K562 (cell line): ENCODE results near the gene HMCES.

Source experiments
- CBX2 ChIP-seq: fragments of 200-600 bp; sonication (generic); IDR thresholded peaks from one replicate; pipeline ENCODE4 v1.6.1; 2012; ENCODE audit warnings: mild to moderate bottlenecking, low read length, inconsistent platforms; ENCODE audit not compliant: insufficient read depth, poor library complexity, severe bottlenecking
- CCNT2 ChIP-seq: IDR thresholded peaks from 2 replicates; pipeline ENCODE4 v1.6.1; 2011; ENCODE audit warnings: borderline replicate concordance, low read depth, mild to moderate bottlenecking, moderate library complexity, mixed read lengths, low read length; ENCODE audit not compliant: insufficient read length; ENCODE audit errors: extremely low read depth
- DPF2 ChIP-seq: fragments of 450-650 bp; IDR thresholded peaks from 2 replicates; pipeline ENCODE4 v1.6.1; 2016
- EZH2 ChIP-seq: IDR thresholded peaks from 2 replicates; pipeline ENCODE4 v1.6.1; 2012; ENCODE audit warnings: low read depth, mild to moderate bottlenecking, inconsistent platforms, low read length, borderline replicate concordance
- KLF13 ChIP-seq: fragments of 450-650 bp; IDR thresholded peaks from 2 replicates; pipeline ENCODE4 v1.6.1; 2016; ENCODE audit warnings: missing genetic modification characterization, low read depth, mild to moderate bottlenecking, missing compliant biosample characterization, moderate library complexity, borderline replicate concordance
- NFYB ChIP-seq: IDR thresholded peaks from 2 replicates; pipeline ENCODE4 v1.6.1; 2011; ENCODE audit warnings: mild to moderate bottlenecking, moderate library complexity; ENCODE audit not compliant: insufficient read length; ENCODE audit errors: extremely low read depth
- POLR2A ChIP-seq: fragments of 450-650 bp; conservative IDR thresholded peaks from 2 replicates; pipeline ENCODE4 v1.6.1; 2016
- POLR2AphosphoS5 ChIP-seq: IDR thresholded peaks from 2 replicates; pipeline ENCODE4 v1.6.1; 2011; ENCODE audit warnings: mild to moderate bottlenecking, low read depth, low read length, moderate library complexity; ENCODE audit not compliant: control insufficient read depth, insufficient read depth
- RERE ChIP-seq: sonication (generic); formaldehyde crosslinking; IDR thresholded peaks from 2 replicates; pipeline ENCODE4 v1.8.0; 2023; ENCODE audit warnings: missing genetic modification reagents, mild to moderate bottlenecking, borderline replicate concordance
- TAF1 ChIP-seq: IDR thresholded peaks from 2 replicates; pipeline ENCODE4 v1.6.1; 2011; ENCODE audit warnings: mild to moderate bottlenecking, low read length, moderate library complexity; ENCODE audit not compliant: insufficient read depth, control insufficient read depth, severe bottlenecking; ENCODE audit errors: extremely low read depth
- TEAD4 ChIP-seq, 2 experiments: sonication (generic) in 1 of 2; formaldehyde crosslinking in 1 of 2; IDR thresholded peaks; 2 replicates each; pipeline versions ENCODE4 v1.6.1 to v1.8.0; 2012 to 2022; ENCODE audit warnings: borderline replicate concordance in 1 of 2, inconsistent platforms in 1 of 2, low read length in 1 of 2, mild to moderate bottlenecking in 1 of 2, missing genetic modification reagents in 1 of 2
- ZNF518B ChIP-seq: fragments of 250-450 bp; sonication (Bioruptor Pico); IDR thresholded peaks from 2 replicates; pipeline ENCODE4 v1.5.0; 2021; ENCODE audit warnings: mild to moderate bottlenecking, moderate library complexity

- TF ChIP-seq CCNT2 (no peak), RERE (CRISPR knock-in tag) (no peak), NFYB (no peak), EZH2 (no peak), ZNF518B (CRISPR knock-in tag) (no peak), POLR2A (no peak), TAF1 (no peak), TEAD4 (IDR thresholded peaks at IDR 0.05; ENCODE audit: low read length) (no peak), TEAD4 (CRISPR knock-in tag; IDR thresholded peaks at IDR 0.05; ENCODE audit: borderline replicate concordance) (no peak), KLF13 (tag) (no peak), DPF2 (no peak), CBX2 (no peak), POLR2AphosphoS5 (no peak)
Measured at GRCh38 chr3:129257609-129258008, 21.1 kb upstream of the HMCES start.
